ENCODE data around the gene ARID3A. TPM values are rescaled to one million over a fixed set of nuclear protein-coding genes. Genes with fewer than 3 reads are reported as not detected.
A peak's percentile ranks its signal among the peaks of the same experiment; 100 is the strongest.

The ARID3A gene
- total RNA-seq, 2 experiments from 2014 or later, result 18.7 to 22.1 TPM

- DNase-seq, result peak; percentile 95
- Mint-ChIP-seq H3K4me3 (peak within 1 kb of the TSS; percentile 76), H3K27ac (peak within 1 kb of the TSS; percentile 99), H3K4me1 (ENCODE audit: low read depth) (peaks cover 13% of the 10 kb centered on the region), H3K36me3 (ENCODE audit: low read depth) (peaks cover 4% of the 10 kb centered on the region), H3K9me3 (no peaks in the 10 kb centered on the region), H3K27me3 (no peaks in the 10 kb centered on the region)
- intact Hi-C loops (cut with micrococcal nuclease), result no loop called here
- TF ChIP-seq, protein P1, sequence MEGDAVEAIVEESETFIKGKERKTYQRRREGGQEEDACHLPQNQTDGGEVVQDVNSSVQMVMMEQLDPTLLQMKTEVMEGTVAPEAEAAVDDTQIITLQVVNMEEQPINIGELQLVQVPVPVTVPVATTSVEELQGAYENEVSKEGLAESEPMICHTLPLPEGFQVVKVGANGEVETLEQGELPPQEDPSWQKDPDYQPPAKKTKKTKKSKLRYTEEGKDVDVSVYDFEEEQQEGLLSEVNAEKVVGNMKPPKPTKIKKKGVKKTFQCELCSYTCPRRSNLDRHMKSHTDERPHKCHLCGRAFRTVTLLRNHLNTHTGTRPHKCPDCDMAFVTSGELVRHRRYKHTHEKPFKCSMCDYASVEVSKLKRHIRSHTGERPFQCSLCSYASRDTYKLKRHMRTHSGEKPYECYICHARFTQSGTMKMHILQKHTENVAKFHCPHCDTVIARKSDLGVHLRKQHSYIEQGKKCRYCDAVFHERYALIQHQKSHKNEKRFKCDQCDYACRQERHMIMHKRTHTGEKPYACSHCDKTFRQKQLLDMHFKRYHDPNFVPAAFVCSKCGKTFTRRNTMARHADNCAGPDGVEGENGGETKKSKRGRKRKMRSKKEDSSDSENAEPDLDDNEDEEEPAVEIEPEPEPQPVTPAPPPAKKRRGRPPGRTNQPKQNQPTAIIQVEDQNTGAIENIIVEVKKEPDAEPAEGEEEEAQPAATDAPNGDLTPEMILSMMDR (IDR thresholded peaks at IDR 0.05), result no peak
- POLR2A ChIA-PET, result interaction anchor here (0.6 to 1.9 kb wide), 11 partner anchors 9 to 133 kb away, joined by 3 to 15 read pairs (median 3); partner anchors contain the start of gene WDR18
- peak; percentile 92 for ATAC-seq
- CTCF ChIA-PET, result interaction anchor here (0.8 to 1.5 kb wide), 7 partner anchors 9 to 123 kb away, joined by 3 to 6 read pairs (median 5); partner anchors contain the start of genes KISS1R and WDR18
Measured at GRCh38 chr19:892894-893689, 32.7 kb upstream of the ARID3A start, which contains the start of the genes MED16 and RNU6-9. MED16 (minus strand) TSS chr19:893187; CDS start chr19:891131, 2,056 bp downstream. RNU6-9 (plus strand) TSS chr19:893484.

DNA sequence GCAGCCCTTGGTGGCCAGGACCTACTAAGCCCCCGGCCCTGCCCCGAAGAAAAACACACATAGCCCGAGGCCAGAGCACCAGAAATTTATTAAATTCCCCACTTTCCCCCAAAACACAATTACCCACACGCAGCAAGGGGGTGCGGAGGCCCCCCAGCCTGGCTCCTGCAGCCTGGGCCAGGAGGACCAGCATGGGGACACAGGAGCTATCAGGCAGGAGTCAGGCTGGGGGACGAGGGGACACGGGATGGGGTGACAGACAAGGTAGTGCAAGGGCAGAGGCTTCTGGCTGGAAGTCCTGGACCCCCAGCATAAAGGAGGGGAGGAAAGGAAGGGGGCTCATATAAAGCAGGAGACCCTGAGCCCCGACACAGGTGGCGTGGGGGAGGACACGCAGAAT, 29.4 kb upstream of the ARID3A start:
- ATAC-seq (no peak), DNase-seq (no peak)
- intact Hi-C loops (cut with micrococcal nuclease), result no loop called here
- ChIA-PET CTCF (no interaction called here), POLR2A (interaction anchor here (0.7 kb wide), 2 partner anchors 13 to 42 kb away, joined by 3 read pairs; no protein-coding TSS in a partner anchor)
- Mint-ChIP-seq H3K4me1 (ENCODE audit: low read depth) (peaks cover 14% of the 10 kb centered on the region), H3K36me3 (ENCODE audit: low read depth) (peaks cover 9% of the 10 kb centered on the region), H3K27me3 (no peaks in the 10 kb centered on the region), H3K9me3 (no peaks in the 10 kb centered on the region), H3K4me3 (no peak overlapping the region), H3K27ac (no peak overlapping the region)
- TF ChIP-seq, protein P1 (IDR thresholded peaks at IDR 0.05), result no peak

DNA sequence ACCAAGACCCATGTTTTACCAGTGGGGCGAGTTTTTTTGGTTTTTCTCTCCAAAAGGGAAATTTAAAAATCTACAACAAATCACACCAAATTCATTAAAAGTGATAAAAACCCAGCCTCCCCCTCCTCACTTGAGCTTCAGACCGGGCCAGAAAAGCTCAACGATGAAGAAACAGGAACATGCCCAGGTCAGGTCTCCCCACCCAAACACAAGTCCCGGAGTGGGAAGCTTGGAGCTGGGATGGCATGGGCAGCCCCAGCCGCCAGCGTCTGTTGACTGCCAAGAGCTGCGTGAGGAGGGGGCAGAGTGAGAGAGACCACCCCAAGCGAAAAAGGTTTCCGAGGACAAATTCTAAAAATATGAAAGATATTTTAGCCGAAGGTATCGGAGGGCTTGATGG, 28.8 kb upstream of the ARID3A start:
- Mint-ChIP-seq H3K27ac (no peak overlapping the region), H3K27me3 (no peaks in the 10 kb centered on the region), H3K36me3 (ENCODE audit: low read depth) (peaks cover 9% of the 10 kb centered on the region), H3K4me1 (ENCODE audit: low read depth) (peaks cover 15% of the 10 kb centered on the region), H3K9me3 (no peaks in the 10 kb centered on the region), H3K4me3 (no peak overlapping the region)
- intact Hi-C loops (cut with micrococcal nuclease), result no loop called here
- TF ChIP-seq, protein P1 (IDR thresholded peaks at IDR 0.05), result no peak
- ChIA-PET CTCF (interaction anchor here (1.1 kb wide), 1 partner anchor 105 kb away, joined by 3 read pairs; no protein-coding TSS in a partner anchor), POLR2A (interaction anchor here (0.7 kb wide), 1 partner anchor 12 kb away, joined by 3 read pairs; no protein-coding TSS in a partner anchor)
- ATAC-seq (no peak), DNase-seq (no peak)

DNA sequence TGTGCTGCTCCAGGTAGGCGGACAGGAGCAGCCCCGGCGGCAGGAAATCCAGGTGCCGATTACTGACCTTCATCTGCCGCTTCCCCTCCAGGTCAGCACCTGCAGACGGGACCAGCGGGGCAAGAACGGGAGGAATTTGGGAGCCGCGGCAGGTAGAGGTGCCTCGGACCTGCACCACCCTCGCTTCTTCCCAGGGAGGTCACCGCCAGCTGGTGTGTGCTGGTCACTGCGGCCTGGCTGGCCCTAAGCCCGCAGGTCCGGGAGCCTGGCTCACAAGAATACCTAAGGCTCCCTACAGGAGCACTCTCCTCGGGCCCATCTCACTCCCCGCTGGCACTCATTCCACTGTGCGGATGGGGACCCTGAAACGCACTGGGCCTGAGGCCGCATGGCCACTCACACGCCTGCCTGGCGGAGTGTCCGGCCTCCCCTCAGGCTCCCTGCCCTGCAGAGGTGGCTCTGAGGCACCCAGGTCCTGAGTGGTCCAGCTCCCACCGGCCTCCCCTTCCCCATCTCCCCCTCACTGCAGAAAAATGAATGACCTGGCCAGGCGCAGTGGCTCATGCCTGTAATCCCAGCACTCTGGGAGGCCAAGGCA, 28.3 kb upstream of the ARID3A start:
- intact Hi-C loops (cut with micrococcal nuclease), result no loop called here
- no peak overlapping the region for H3K4me3 Mint-ChIP-seq
- TF ChIP-seq, protein P1 (IDR thresholded peaks at IDR 0.05), result no peak
- ChIA-PET POLR2A (interaction anchor here (0.7 to 1.2 kb wide), 2 partner anchors 12 kb away, joined by 3 read pairs; no protein-coding TSS in a partner anchor), CTCF (interaction anchor here (1.1 kb wide), 1 partner anchor 104 kb away, joined by 3 read pairs; no protein-coding TSS in a partner anchor)
- peaks cover 12% of the 10 kb centered on the region for H3K4me1 Mint-ChIP-seq (ENCODE audit: low read depth)
- H3K27ac Mint-ChIP-seq, result no peak overlapping the region
- no peak for DNase-seq
- H3K27me3 Mint-ChIP-seq, result no peaks in the 10 kb centered on the region
- no peaks in the 10 kb centered on the region for H3K9me3 Mint-ChIP-seq
- no peak for ATAC-seq
- H3K36me3 Mint-ChIP-seq (ENCODE audit: low read depth), result peaks cover 9% of the 10 kb centered on the region
